Lung (tissue), 12 donors: ENCODE results near the gene RCSD1. TPM values are rescaled to one million over a fixed set of nuclear protein-coding genes. Genes with fewer than 3 reads are reported as not detected.

ENCODE experiments used
- ATAC-seq: fragments of 200-7000 bp; cut with Tn5 transposase; one replicate; pipeline ENCODE4 v1.9.1; 2020; ENCODE audit warnings: moderate number of reproducible peaks; ENCODE audit not compliant: insufficient read depth, low FRiP score
- DNase-seq, 3 donors: peaks; one replicate each; pipeline ENCODE4 v3.0.0-alpha.2; 2013 to 2017
- H3K27ac ChIP-seq, 2 donors: one replicate each; pipeline ENCODE4 v1.5.1; 2013; ENCODE audit warnings: mild to moderate bottlenecking in 2 of 2, moderate library complexity in 2 of 2, control low read depth in 1 of 2, inconsistent platforms in 1 of 2, low read depth in 1 of 2, low read length in 1 of 2
- H3K27me3 ChIP-seq, 3 donors: one replicate each; pipeline ENCODE4 v1.5.1; 2013; ENCODE audit warnings: low read length in 2 of 3; ENCODE audit not compliant: control insufficient read depth in 3 of 3, insufficient read depth in 3 of 3
- H3K36me3 ChIP-seq, 4 donors: one replicate each; pipeline ENCODE4 v1.5.1; 2013; ENCODE audit warnings: low read length in 4 of 4, mild to moderate bottlenecking in 1 of 4, moderate library complexity in 1 of 4; ENCODE audit not compliant: control insufficient read depth in 4 of 4, insufficient read depth in 4 of 4
- H3K4me1 ChIP-seq, 5 donors: one replicate each; pipeline ENCODE4 v1.5.1; 2013; ENCODE audit warnings: low read length in 5 of 5, mild to moderate bottlenecking in 2 of 5, moderate library complexity in 1 of 5; ENCODE audit not compliant: control insufficient read depth in 5 of 5, insufficient read depth in 5 of 5
- H3K4me3 ChIP-seq: one replicate; pipeline ENCODE4 v1.5.1; 2013; ENCODE audit warnings: mild to moderate bottlenecking, control low read depth, moderate library complexity
- H3K9ac ChIP-seq, 2 donors: one replicate each; pipeline ENCODE4 v1.5.1; 2013; ENCODE audit warnings: low read length in 2 of 2, control low read depth in 1 of 2; ENCODE audit not compliant: insufficient read depth in 1 of 2
- H3K9me3 ChIP-seq, 4 donors: one replicate each; pipeline ENCODE4 v1.5.1; 2013; ENCODE audit warnings: low read length in 3 of 4, mild to moderate bottlenecking in 1 of 4, moderate library complexity in 1 of 4; ENCODE audit not compliant: control insufficient read depth in 4 of 4, insufficient read depth in 3 of 4
- WGBS, 2 donors: extraction: QIAGEN DNeasy Blood & Tissue Kit; methylation state at CpG; one replicate each; pipeline ENCODE4 v1.1.7; 2013; 5-methylcytosine and 5-hydroxymethylcytosine counted together
- polyA plus RNA-seq, 2 donors: library from polyadenylated mRNA; stranded (reverse); fragments of 200-250 nt; gene quantifications; one replicate each; pipeline ENCODE4 v1.2.1, GENCODE V29; 2013
- total RNA-seq, 2 donors: library from RNA; depleted of rRNA in 1 of 2; stranded (reverse); fragments of >200 nt in 1 of 2; gene quantifications; one replicate each; pipeline ENCODE4 v1.2.1, GENCODE V29; 2014 to 2021
- TF ChIP-seq, protein P1 (sequence below): IDR thresholded peaks from 2 replicates; pipeline ENCODE4 v1.5.1; 2012; ENCODE audit warnings: mild to moderate bottlenecking; ENCODE audit errors: control extremely low read depth, extremely low read depth
- donor health status: control.
- donor health status: control.
- donor health status: Bipolar disorder and iron deficiency.
- donor health status: healthy.
- donor health status: DM: yes; HTN: yes; CAD: no.

Gene RCSD1
- total and polyA plus RNA-seq, 4 donors = 7.6 to 29.4 (median 23.8) TPM

DNA sequence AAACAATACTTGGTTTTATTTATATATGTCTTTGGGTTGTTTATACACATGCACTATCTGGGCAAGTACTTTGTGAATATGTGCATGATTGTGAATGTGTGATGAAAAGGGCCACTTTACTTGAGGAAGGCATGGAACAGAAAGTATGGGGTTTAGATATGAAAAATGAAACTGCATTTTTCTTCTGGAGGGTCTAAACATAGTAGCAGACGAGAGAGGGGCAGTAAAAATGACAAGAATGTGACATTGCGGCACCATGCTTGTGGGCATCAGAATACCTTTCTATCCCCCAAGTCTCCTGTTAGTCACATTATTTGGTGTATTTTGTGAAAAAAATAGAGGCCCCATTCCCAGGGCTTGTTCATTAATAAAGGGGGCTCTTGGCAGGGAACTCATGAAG is 76.3 kb downstream of the RCSD1 start:
- no peak overlapping the region for H3K27ac ChIP-seq
- peaks cover 0 to 5% (median 0%) of the 10 kb centered on the region in 4 donors for H3K36me3 ChIP-seq
- no peaks in the 10 kb centered on the region for H3K27me3 ChIP-seq
- no peaks in the 10 kb centered on the region for H3K9me3 ChIP-seq
- H3K9ac ChIP-seq = no peak overlapping the region
- H3K4me1 ChIP-seq = no peaks in the 10 kb centered on the region
- no peak for DNase-seq
- no peak for ATAC-seq
- H3K4me3 ChIP-seq = no peak overlapping the region
- TF ChIP-seq, protein P1, sequence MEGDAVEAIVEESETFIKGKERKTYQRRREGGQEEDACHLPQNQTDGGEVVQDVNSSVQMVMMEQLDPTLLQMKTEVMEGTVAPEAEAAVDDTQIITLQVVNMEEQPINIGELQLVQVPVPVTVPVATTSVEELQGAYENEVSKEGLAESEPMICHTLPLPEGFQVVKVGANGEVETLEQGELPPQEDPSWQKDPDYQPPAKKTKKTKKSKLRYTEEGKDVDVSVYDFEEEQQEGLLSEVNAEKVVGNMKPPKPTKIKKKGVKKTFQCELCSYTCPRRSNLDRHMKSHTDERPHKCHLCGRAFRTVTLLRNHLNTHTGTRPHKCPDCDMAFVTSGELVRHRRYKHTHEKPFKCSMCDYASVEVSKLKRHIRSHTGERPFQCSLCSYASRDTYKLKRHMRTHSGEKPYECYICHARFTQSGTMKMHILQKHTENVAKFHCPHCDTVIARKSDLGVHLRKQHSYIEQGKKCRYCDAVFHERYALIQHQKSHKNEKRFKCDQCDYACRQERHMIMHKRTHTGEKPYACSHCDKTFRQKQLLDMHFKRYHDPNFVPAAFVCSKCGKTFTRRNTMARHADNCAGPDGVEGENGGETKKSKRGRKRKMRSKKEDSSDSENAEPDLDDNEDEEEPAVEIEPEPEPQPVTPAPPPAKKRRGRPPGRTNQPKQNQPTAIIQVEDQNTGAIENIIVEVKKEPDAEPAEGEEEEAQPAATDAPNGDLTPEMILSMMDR = no peak
- WGBS, 2 donors = 86 to 92% methylated on average over 2 of the region's 2 CpGs

DNA sequence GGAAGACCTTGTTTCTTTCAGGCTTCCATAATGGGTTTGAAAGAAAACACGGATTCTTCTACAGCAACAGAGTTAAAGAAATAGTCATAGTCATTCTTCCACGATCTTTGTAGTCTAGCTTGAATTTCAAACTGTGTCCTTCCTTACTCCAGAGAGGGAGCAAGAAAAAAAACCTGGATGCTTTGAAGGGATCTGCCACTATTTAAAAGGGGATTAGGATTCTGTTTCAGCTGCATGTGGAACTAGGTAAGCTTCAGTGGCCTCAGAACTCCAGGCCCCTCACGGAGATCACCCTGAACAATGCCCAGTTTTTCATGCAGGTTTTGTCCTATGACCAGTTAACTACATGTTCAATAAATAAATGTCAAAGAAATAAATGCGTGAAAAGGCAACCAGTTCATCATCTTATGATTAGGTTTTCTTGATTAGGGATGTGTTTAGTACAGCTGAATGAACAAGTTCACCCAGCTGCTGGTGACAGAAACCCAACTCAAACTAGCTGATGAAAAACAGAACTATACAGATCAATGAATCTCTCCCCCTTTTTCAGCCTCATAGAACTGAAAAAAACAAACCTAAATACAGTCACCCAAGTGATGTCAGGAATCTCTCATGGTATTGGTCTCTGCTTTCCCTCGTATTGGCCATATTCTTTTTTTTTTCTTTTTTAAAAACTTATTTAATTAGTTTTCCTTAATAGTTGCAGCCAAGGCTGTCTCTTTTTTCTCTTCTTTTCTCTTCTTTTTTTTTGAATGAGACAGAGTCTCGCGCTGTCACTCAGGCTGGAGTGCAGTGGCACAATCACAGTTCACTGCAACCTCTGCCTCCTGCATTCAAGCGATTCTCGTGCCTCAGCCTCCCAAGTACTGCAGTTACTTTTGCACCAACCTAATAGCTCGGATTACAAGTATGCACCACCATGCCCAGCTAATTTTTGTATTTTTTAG is 77.2 kb downstream of the RCSD1 start:
- peaks cover 0 to 5% (median 0%) of the 10 kb centered on the region in 4 donors for H3K36me3 ChIP-seq
- no peak for DNase-seq
- 91% methylated on average over 10 of the region's 10 CpGs for WGBS, 2 donors

GRCh38 chr1:167707942-167708341 is 77.9 kb downstream of the RCSD1 start:
- peaks cover 0 to under 1% (median 0%) of the 10 kb centered on the region in 5 donors for H3K4me1 ChIP-seq

More for the DNA sequence above, 77.2 kb downstream of the RCSD1 start:
- ATAC-seq = no peak
- Histone ChIP-seq H3K4me1 (no peaks in the 10 kb centered on the region), H3K4me3 (no peak overlapping the region), H3K9ac (no peak overlapping the region), H3K9me3 (no peaks in the 10 kb centered on the region), H3K27ac (no peak overlapping the region), H3K27me3 (no peaks in the 10 kb centered on the region)
- TF ChIP-seq, protein P1 = no peak

More at GRCh38 chr1:167707942-167708341, 77.9 kb downstream of the RCSD1 start:
- DNase-seq (no peak), ATAC-seq (no peak)
- H3K9ac ChIP-seq = no peak overlapping the region
- no peak overlapping the region for H3K4me3 ChIP-seq
- TF ChIP-seq, protein P1 = no peak
- 91 to 95% methylated on average over 4 of the region's 4 CpGs for WGBS, 2 donors
- peaks cover 0 to 5% (median 0%) of the 10 kb centered on the region in 4 donors for H3K36me3 ChIP-seq
- no peaks in the 10 kb centered on the region for H3K9me3 ChIP-seq
- no peaks in the 10 kb centered on the region for H3K27me3 ChIP-seq
- H3K27ac ChIP-seq = no peak overlapping the region
